Measurements from ENCODE around the gene MYH9.

MYH9 gene

GRCh38 chr22:36348760-36349159 lies 39.0 kb downstream of the MYH9 start:
- TF ChIP-seq CTCF (IDR thresholded peaks at IDR 0.05; ENCODE audit: low read depth, low read length) = no peak
- H3K4me3 ChIP-seq (ENCODE audit: low read depth, low read length) = no peak overlapping the region

GRCh38 chr22:36347094-36347493 lies 40.7 kb downstream of the MYH9 start:
- H3K4me3 ChIP-seq (ENCODE audit: low read depth, low read length) = no peak overlapping the region
- no peak for TF ChIP-seq CTCF (IDR thresholded peaks at IDR 0.05; ENCODE audit: low read depth, low read length)

- TF ChIP-seq CTCF (IDR thresholded peaks at IDR 0.05; ENCODE audit: low read depth, low read length) = no peak
- H3K4me3 ChIP-seq (ENCODE audit: low read depth, low read length) = no peak overlapping the region
These were observed 43.5 kb downstream of the MYH9 start for GRCh38 chr22:36344106-36344827.

GRCh38 chr22:36343720-36344105 lies 44.1 kb downstream of the MYH9 start:
- no peak for TF ChIP-seq CTCF (IDR thresholded peaks at IDR 0.05; ENCODE audit: low read depth, low read length)

GRCh38 chr22:36343070-36343719 lies 44.6 kb downstream of the MYH9 start:
- TF ChIP-seq CTCF (IDR thresholded peaks at IDR 0.05; ENCODE audit: low read depth, low read length) = no peak

More at GRCh38 chr22:36343720-36344105, 44.1 kb downstream of the MYH9 start:
- no peak overlapping the region for H3K4me3 ChIP-seq (ENCODE audit: low read depth, low read length)

GRCh38 chr22:36341640-36342041 lies 46.1 kb downstream of the MYH9 start:
- TF ChIP-seq CTCF (IDR thresholded peaks at IDR 0.05; ENCODE audit: low read depth, low read length) = no peak
- H3K4me3 ChIP-seq (ENCODE audit: low read depth, low read length) = no peak overlapping the region

More at GRCh38 chr22:36343070-36343719, 44.6 kb downstream of the MYH9 start:
- H3K4me3 ChIP-seq (ENCODE audit: low read depth, low read length) = no peak overlapping the region

- TF ChIP-seq CTCF (IDR thresholded peaks at IDR 0.05; ENCODE audit: low read depth, low read length) = no peak
- H3K4me3 ChIP-seq (ENCODE audit: low read depth, low read length) = no peak overlapping the region
These were observed 47.1 kb downstream of the MYH9 start for GRCh38 chr22:36340621-36341020.
